SIG-M5 treated with dmso at 0.1 percent for 504 hours (cell line): ENCODE data around the gene MEX3C.

ENCODE experiments used
- DNase-seq: peaks from one replicate; lab custom pipeline; 2025; ENCODE audit not compliant: unreplicated experiment; lab: John Stamatoyannopoulos, UW

Gene MEX3C

GRCh38 chr18:51154431-51155063, 42.9 kb downstream of the MEX3C start:
- no peak for DNase-seq

GRCh38 chr18:51153659-51154371, 43.7 kb downstream of the MEX3C start:
- no peak for DNase-seq

- DNase-seq, result no peak
Measured at GRCh38 chr18:51151568-51152511, 45.6 kb downstream of the MEX3C start.

GRCh38 chr18:51151185-51151567, 46.3 kb downstream of the MEX3C start:
- no peak for DNase-seq

GRCh38 chr18:51150113-51150700, 47.3 kb downstream of the MEX3C start:
- DNase-seq, result no peak

- no peak for DNase-seq
Measured at GRCh38 chr18:51149670-51150069, 47.8 kb downstream of the MEX3C start.

GRCh38 chr18:51146909-51147308, 50.6 kb downstream of the MEX3C start:
- no peak for DNase-seq

GRCh38 chr18:51138936-51139335, 58.5 kb downstream of the MEX3C start:
- DNase-seq, result no peak

GRCh38 chr18:51137891-51138290, 59.6 kb downstream of the MEX3C start:
- no peak for DNase-seq

GRCh38 chr18:51137026-51137729, 60.3 kb downstream of the MEX3C start:
- no peak for DNase-seq

- DNase-seq, result no peak
Measured at GRCh38 chr18:51135795-51136194, 61.7 kb downstream of the MEX3C start.

- no peak for DNase-seq
Measured at GRCh38 chr18:51135364-51135763, 62.1 kb downstream of the MEX3C start.

GRCh38 chr18:51134721-51135120, 62.8 kb downstream of the MEX3C start:
- no peak for DNase-seq

- DNase-seq, result no peak
Measured at GRCh38 chr18:51133580-51134160, 63.8 kb downstream of the MEX3C start.

- DNase-seq, result no peak
Measured at GRCh38 chr18:51132256-51132935, 65.1 kb downstream of the MEX3C start.

- no peak for DNase-seq
Measured at GRCh38 chr18:51128533-51128932, 68.9 kb downstream of the MEX3C start.

GRCh38 chr18:51127664-51128063, 69.8 kb downstream of the MEX3C start:
- DNase-seq, result no peak

GRCh38 chr18:51125976-51126375, 71.5 kb downstream of the MEX3C start:
- no peak for DNase-seq
